Measurements from ENCODE around the gene NTNG1. TPM values are rescaled to one million over a fixed set of nuclear protein-coding genes. Genes with fewer than 3 reads are reported as not detected.

Gene NTNG1
- total RNA-seq, 2 experiments from 2014 or later: not detected

GRCh38 chr1:107493111-107493716 is 352.4 kb downstream of the NTNG1 start:
- CTCF ChIA-PET: no interaction called here
- no peak for ATAC-seq (ENCODE audit: poor library complexity)
- no peak overlapping the region for H3K4me3 Mint-ChIP-seq

GRCh38 chr1:107494061-107494460 is 353.2 kb downstream of the NTNG1 start:
- ATAC-seq (ENCODE audit: poor library complexity): no peak
- Mint-ChIP-seq H3K27me3 (no peaks in the 10 kb centered on the region), H3K9me3 (no peaks in the 10 kb centered on the region)

More at GRCh38 chr1:107493111-107493716, 352.4 kb downstream of the NTNG1 start:
- H3K9me3 Mint-ChIP-seq: no peaks in the 10 kb centered on the region
- intact Hi-C loops (cut with DNase I, micrococcal nuclease): no loop called here
- H3K27ac Mint-ChIP-seq: no peak overlapping the region
- H3K36me3 Mint-ChIP-seq (ENCODE audit: low read depth): no peaks in the 10 kb centered on the region
- Histone ChIP-seq H3K27ac (ENCODE audit: low read depth in 1 of 2, low read length in 2 of 2) (no peak overlapping the region), H3K4me1 (ENCODE audit: insufficient read depth, low read length) (no peaks in the 10 kb centered on the region), H3K4me3 (ENCODE audit: low read length) (no peak overlapping the region), H3K27me3 (ENCODE audit: control insufficient read depth in 1 of 2, insufficient read depth in 2 of 2, low read length in 2 of 2) (no peaks in the 10 kb centered on the region), H3K9me3 (ENCODE audit: control insufficient read depth in 1 of 2, insufficient read depth in 1 of 2, low read length in 2 of 2) (no peaks in the 10 kb centered on the region), H3K36me3 (ENCODE audit: insufficient read depth, low read length) (no peaks in the 10 kb centered on the region)
- DNase-seq: no peak
- H3K4me1 Mint-ChIP-seq (ENCODE audit: low read depth): no peaks in the 10 kb centered on the region
- H3K27me3 Mint-ChIP-seq: no peaks in the 10 kb centered on the region
- POLR2A ChIA-PET: no interaction called here
- no peak for TF ChIP-seq CTCF (IDR thresholded peaks at IDR 0.05)

DNA sequence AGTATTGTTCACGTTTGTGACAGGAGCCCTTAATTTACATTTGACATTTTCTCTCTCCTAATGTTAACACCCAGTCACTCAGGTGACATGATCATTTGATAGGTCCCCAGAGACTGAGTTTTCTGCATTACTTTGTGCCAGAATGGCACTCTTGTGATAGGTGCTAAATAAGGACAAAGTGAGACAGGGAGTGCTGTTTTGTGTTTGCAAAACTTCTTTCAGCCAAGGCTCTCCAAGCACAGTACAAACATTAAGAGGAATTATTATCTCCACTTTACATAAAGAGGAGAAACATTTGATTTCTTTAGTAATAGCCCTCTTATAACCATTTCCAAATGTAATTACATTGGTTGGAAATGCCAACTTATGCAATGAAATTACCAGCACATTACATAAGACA is 355.2 kb downstream of the NTNG1 start:
- Mint-ChIP-seq H3K36me3 (ENCODE audit: low read depth) (no peaks in the 10 kb centered on the region), H3K27ac (no peak overlapping the region), H3K9me3 (no peaks in the 10 kb centered on the region), H3K27me3 (no peaks in the 10 kb centered on the region), H3K4me1 (ENCODE audit: low read depth) (no peaks in the 10 kb centered on the region), H3K4me3 (no peak overlapping the region)
- no peak for TF ChIP-seq CTCF (IDR thresholded peaks at IDR 0.05)
- ChIA-PET POLR2A (no interaction called here), CTCF (no interaction called here)
- H3K4me1 ChIP-seq (ENCODE audit: insufficient read depth, low read length): no peaks in the 10 kb centered on the region
- H3K4me3 ChIP-seq (ENCODE audit: low read length): no peak overlapping the region
- no peaks in the 10 kb centered on the region for H3K9me3 ChIP-seq (ENCODE audit: control insufficient read depth in 1 of 2, insufficient read depth in 1 of 2, low read length in 2 of 2)
- H3K27me3 ChIP-seq (ENCODE audit: control insufficient read depth in 1 of 2, insufficient read depth in 2 of 2, low read length in 2 of 2): no peaks in the 10 kb centered on the region
- no peaks in the 10 kb centered on the region for H3K36me3 ChIP-seq (ENCODE audit: insufficient read depth, low read length)
- ATAC-seq (ENCODE audit: poor library complexity): no peak
- DNase-seq: no peak
- intact Hi-C loops (cut with DNase I, micrococcal nuclease): no loop called here
- H3K27ac ChIP-seq (ENCODE audit: low read depth in 1 of 2, low read length in 2 of 2): no peak overlapping the region

More at GRCh38 chr1:107494061-107494460, 353.2 kb downstream of the NTNG1 start:
- no peak overlapping the region for H3K27ac ChIP-seq (ENCODE audit: low read depth in 1 of 2, low read length in 2 of 2)
- intact Hi-C loops (cut with DNase I, micrococcal nuclease): no loop called here
- H3K4me1 ChIP-seq (ENCODE audit: insufficient read depth, low read length): no peaks in the 10 kb centered on the region
- no peak overlapping the region for H3K4me3 ChIP-seq (ENCODE audit: low read length)
- Mint-ChIP-seq H3K36me3 (ENCODE audit: low read depth) (no peaks in the 10 kb centered on the region), H3K4me3 (no peak overlapping the region), H3K4me1 (ENCODE audit: low read depth) (no peaks in the 10 kb centered on the region), H3K27ac (no peak overlapping the region)
- no peaks in the 10 kb centered on the region for H3K36me3 ChIP-seq (ENCODE audit: insufficient read depth, low read length)
- no peaks in the 10 kb centered on the region for H3K9me3 ChIP-seq (ENCODE audit: control insufficient read depth in 1 of 2, insufficient read depth in 1 of 2, low read length in 2 of 2)
- H3K27me3 ChIP-seq (ENCODE audit: control insufficient read depth in 1 of 2, insufficient read depth in 2 of 2, low read length in 2 of 2): no peaks in the 10 kb centered on the region
- POLR2A ChIA-PET: no interaction called here
- DNase-seq: no peak
- no peak for TF ChIP-seq CTCF (IDR thresholded peaks at IDR 0.05)
- CTCF ChIA-PET: no interaction called here

Measured in CD4-positive, alpha-beta T cell (primary cell).